OCI-LY1 (cell line): ENCODE measurements around the gene FOS.

Experiments used
- EZH2 ChIP-seq: fragments of 200-600 bp; sonication (generic), shearing (Covaris generic); IDR thresholded peaks from 2 replicates; pipeline ENCODE4 v1.8.0; 2017; ENCODE audit warnings: borderline replicate concordance, mixed run types, mild to moderate bottlenecking, antibody characterized with exemption, low read length, moderate library complexity, mixed read lengths
- TF ChIP-seq, protein P1 (sequence below): fragments of 200-600 bp; sonication (generic), shearing (Covaris generic); IDR thresholded peaks from 2 replicates; pipeline ENCODE4 v1.5.1; 2017; ENCODE audit warnings: mild to moderate bottlenecking, antibody characterized with exemption, low read length, moderate library complexity, mixed read lengths

DNA sequence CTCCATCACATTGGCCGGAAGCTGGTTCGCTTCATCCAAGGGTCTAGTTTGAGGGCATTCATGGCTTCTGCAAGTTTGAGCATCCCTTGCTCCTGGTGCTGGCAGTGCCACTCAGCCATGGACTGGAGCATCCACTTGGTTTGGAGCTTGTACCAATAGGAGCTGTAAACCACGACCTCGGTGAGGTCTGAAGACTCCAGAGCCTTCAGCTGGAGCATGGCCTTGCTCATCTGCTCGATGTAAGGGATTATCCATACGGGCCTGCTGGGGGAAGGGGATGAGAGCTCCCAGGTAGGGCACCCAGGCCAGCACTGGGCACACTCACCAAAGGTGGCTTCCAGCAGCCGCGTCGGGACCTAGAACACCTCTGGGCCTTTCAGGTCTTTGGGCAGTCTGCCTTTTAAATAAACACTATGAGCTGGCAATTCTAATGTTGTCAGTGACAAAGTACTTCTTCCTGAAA is 13.5 kb downstream of the FOS start:
- TF ChIP-seq, protein P1, sequence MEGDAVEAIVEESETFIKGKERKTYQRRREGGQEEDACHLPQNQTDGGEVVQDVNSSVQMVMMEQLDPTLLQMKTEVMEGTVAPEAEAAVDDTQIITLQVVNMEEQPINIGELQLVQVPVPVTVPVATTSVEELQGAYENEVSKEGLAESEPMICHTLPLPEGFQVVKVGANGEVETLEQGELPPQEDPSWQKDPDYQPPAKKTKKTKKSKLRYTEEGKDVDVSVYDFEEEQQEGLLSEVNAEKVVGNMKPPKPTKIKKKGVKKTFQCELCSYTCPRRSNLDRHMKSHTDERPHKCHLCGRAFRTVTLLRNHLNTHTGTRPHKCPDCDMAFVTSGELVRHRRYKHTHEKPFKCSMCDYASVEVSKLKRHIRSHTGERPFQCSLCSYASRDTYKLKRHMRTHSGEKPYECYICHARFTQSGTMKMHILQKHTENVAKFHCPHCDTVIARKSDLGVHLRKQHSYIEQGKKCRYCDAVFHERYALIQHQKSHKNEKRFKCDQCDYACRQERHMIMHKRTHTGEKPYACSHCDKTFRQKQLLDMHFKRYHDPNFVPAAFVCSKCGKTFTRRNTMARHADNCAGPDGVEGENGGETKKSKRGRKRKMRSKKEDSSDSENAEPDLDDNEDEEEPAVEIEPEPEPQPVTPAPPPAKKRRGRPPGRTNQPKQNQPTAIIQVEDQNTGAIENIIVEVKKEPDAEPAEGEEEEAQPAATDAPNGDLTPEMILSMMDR = no peak
- TF ChIP-seq EZH2 = no peak
